Activated CD8-positive, alpha-beta memory T cell treated with anti-CD3 and anti-CD28 coated beads, Interleukin-2, amount 50 U/mL, for 48 hours (primary cell): ENCODE measurements around the gene ZNHIT1.

ENCODE experiments used
- DNase-seq: peaks from one replicate; pipeline ENCODE4 v3.0.0-alpha.2; 2020

ZNHIT1 gene

GRCh38 chr7:101220295-101220694 is 2.3 kb downstream of the ZNHIT1 start:
- DNase-seq: no peak

- no peak for DNase-seq
These were observed 4.4 kb downstream of the ZNHIT1 start for GRCh38 chr7:101222275-101222830.

- DNase-seq: no peak
These were observed 5.6 kb downstream of the ZNHIT1 start for GRCh38 chr7:101223528-101223927.

GRCh38 chr7:101225650-101226049 is 7.7 kb downstream of the ZNHIT1 start:
- no peak for DNase-seq

GRCh38 chr7:101226721-101227120 is 8.8 kb downstream of the ZNHIT1 start:
- no peak for DNase-seq

- no peak for DNase-seq
These were observed 13.7 kb downstream of the ZNHIT1 start for GRCh38 chr7:101231644-101232043.

GRCh38 chr7:101232141-101232850 is 14.3 kb downstream of the ZNHIT1 start:
- DNase-seq: no peak

- DNase-seq: no peak
These were observed 16.1 kb downstream of the ZNHIT1 start for GRCh38 chr7:101233907-101234547.

GRCh38 chr7:101234636-101235035 is 16.7 kb downstream of the ZNHIT1 start:
- DNase-seq: no peak

- DNase-seq: no peak
These were observed 17.1 kb downstream of the ZNHIT1 start for GRCh38 chr7:101235050-101235449.

GRCh38 chr7:101235522-101235921 is 17.6 kb downstream of the ZNHIT1 start:
- no peak for DNase-seq

GRCh38 chr7:101236292-101236835 is 18.4 kb downstream of the ZNHIT1 start:
- DNase-seq: no peak

- no peak for DNase-seq
These were observed 19.5 kb downstream of the ZNHIT1 start, which contains the start of gene CLDN15 for GRCh38 chr7:101237206-101238067. CLDN15 (minus strand) TSS chr7:101237802; CDS start chr7:101237581, 221 bp downstream.

GRCh38 chr7:101238226-101239182 is 20.5 kb downstream of the ZNHIT1 start:
- DNase-seq: no peak

GRCh38 chr7:101239191-101239950 is 21.4 kb downstream of the ZNHIT1 start:
- no peak for DNase-seq

GRCh38 chr7:101239951-101240220 is 21.9 kb downstream of the ZNHIT1 start:
- no peak for DNase-seq

GRCh38 chr7:101240226-101241014 is 22.5 kb downstream of the ZNHIT1 start:
- DNase-seq: no peak

- DNase-seq: no peak
These were observed 23.0 kb downstream of the ZNHIT1 start for GRCh38 chr7:101241015-101241363.

- no peak for DNase-seq
These were observed 23.7 kb downstream of the ZNHIT1 start for GRCh38 chr7:101241443-101242349.
